Pancreas (tissue), 10 donors: ENCODE results near the gene COX19. TPM values are rescaled to one million over a fixed set of nuclear protein-coding genes. Genes with fewer than 3 reads are reported as not detected.
A peak's percentile ranks its signal among the peaks of the same experiment; 100 is the strongest.

Source experiments
- ATAC-seq, 4 donors: fragments of 200-7000 bp; cut with Tn5 transposase; one replicate each; pipeline versions ENCODE4 v1.8.0 to v1.9.1; 2020; ENCODE audit warnings: mild to moderate bottlenecking in 4 of 4, moderate library complexity in 4 of 4
- DNase-seq, 6 donors: peaks; one replicate each; pipeline ENCODE4 v3.0.0-alpha.2; 2020
- FAIRE-seq: peaks from 2 replicates; lab custom pipeline; 2012; peaks lifted over from hg19 to GRCh38; lab: Jason Lieb, UNC
- H3K27ac ChIP-seq, 4 donors: fragments of 200-600 bp; sonication (generic); 1 replicate in 3 of 4; 2 replicates in 1 of 4; pipeline versions ENCODE4 v1.5.0 to v1.8.0; 2020
- H3K27me3 ChIP-seq, 4 donors: fragments of 200-600 bp; one replicate each; pipeline ENCODE4 v1.8.0; 2021
- H3K36me3 ChIP-seq, 3 donors: fragments of 200-600 bp; sonication (generic) in 1 of 3; one replicate each; pipeline versions ENCODE4 v1.5.0 to v1.8.0; 2020 to 2021
- H3K4me1 ChIP-seq, 3 donors: fragments of 200-600 bp; one replicate each; pipeline ENCODE4 v1.8.0; 2021
- H3K4me3 ChIP-seq, 4 donors: fragments of 200-600 bp; sonication (generic) in 2 of 4; one replicate each; pipeline versions ENCODE4 v1.5.0 to v1.8.0; 2020 to 2021
- H3K9me3 ChIP-seq, 4 donors: fragments of 200-600 bp; one replicate each; pipeline ENCODE4 v1.8.0; 2021
- WGBS, 2 donors: extraction: QIAGEN DNeasy Blood & Tissue Kit; methylation state at CpG; one replicate each; pipeline ENCODE4 v1.1.7; 2013; 5-methylcytosine and 5-hydroxymethylcytosine counted together
- intact Hi-C, 3 donors: fragments of 100-400 bp; cut with DNase I; formaldehyde crosslinking; loops; one replicate each; pipeline versions ENCODE4 v1.11.1 to v1.14.2; 2022
- polyA plus RNA-seq, 2 donors: library from polyadenylated mRNA; stranded (reverse); fragments of 200-250 nt; gene quantifications; one replicate each; pipeline ENCODE4 v1.2.3, GENCODE V29; 2013
- total RNA-seq, 6 donors: library from RNA; stranded (reverse); fragmentation: NEBNext Ultra II Directional in 4 of 6; extraction: Animal tissue kit (Norgen Biotek cat#: 25700) in 4 of 6; gene quantifications; one replicate each; pipeline versions ENCODE4 v1.2.1 to v1.2.4, GENCODE V29; 2021 to 2023
- TF ChIP-seq, protein P1 (sequence below), 4 donors: fragments of 200-600 bp; sonication (generic) in 3 of 4; IDR thresholded peaks; one replicate each; pipeline versions ENCODE4 v1.5.0 to v1.8.0; 2021; ENCODE audit warnings: antibody characterized with exemption in 4 of 4
- donor health status: healthy with polysubstance abuse.
- donor health status: DM: no; HTN: no; CAD: no; lungs with moderate emphysema.
- donor health status: DM: no; HTN: no; CAD: no.
- donor health status: control.
- donor health status: control.
- donor health status: Bipolar disorder and iron deficiency.
- donor health status: DM: yes; HTN: yes; CAD: no.
- donor health status: DM: no; HTN: no; CAD: no.
- donor health status: DM: no; HTN: no; CAD: no.
- donor health status: DM: yes; HTN: yes; CAD: no.

COX19 gene
- total and polyA plus RNA-seq, 8 donors: 4.2 to 9.1 (median 6.4) TPM

DNA sequence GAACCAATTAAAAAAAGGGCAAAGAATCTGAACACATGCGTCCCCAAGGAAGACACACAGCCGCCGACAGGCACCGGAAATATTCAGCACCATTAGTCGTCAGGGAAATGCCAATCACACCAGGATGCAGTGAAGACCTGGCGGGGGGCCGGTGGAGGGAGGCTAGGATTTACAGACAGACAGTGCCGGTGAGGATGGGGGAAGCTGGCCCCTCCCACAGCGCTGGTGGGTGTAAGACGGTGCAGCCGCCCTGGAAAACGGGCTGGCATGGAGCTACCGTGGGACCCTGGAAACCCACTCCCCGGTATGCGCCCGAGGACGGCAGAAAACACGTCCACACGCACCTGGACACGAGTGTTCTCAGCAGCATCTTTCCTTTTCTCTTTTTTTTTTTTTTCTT, 16.1 kb downstream of the COX19 start:
- Histone ChIP-seq H3K27me3 (no peaks in the 10 kb centered on the region), H3K9me3 (no peaks in the 10 kb centered on the region), H3K4me3 (no peak overlapping the region), H3K4me1 (no peaks in the 10 kb centered on the region), H3K27ac (no peak overlapping the region), H3K36me3 (no peaks in the 10 kb centered on the region)
- no peak for ATAC-seq
- peak in 3 of 6 donors; percentile 25 to 44 (median 26) for DNase-seq
- no peak for FAIRE-seq
- WGBS, 2 donors: 75% methylated on average over 20 of the region's 20 CpGs
- TF ChIP-seq, protein P1, sequence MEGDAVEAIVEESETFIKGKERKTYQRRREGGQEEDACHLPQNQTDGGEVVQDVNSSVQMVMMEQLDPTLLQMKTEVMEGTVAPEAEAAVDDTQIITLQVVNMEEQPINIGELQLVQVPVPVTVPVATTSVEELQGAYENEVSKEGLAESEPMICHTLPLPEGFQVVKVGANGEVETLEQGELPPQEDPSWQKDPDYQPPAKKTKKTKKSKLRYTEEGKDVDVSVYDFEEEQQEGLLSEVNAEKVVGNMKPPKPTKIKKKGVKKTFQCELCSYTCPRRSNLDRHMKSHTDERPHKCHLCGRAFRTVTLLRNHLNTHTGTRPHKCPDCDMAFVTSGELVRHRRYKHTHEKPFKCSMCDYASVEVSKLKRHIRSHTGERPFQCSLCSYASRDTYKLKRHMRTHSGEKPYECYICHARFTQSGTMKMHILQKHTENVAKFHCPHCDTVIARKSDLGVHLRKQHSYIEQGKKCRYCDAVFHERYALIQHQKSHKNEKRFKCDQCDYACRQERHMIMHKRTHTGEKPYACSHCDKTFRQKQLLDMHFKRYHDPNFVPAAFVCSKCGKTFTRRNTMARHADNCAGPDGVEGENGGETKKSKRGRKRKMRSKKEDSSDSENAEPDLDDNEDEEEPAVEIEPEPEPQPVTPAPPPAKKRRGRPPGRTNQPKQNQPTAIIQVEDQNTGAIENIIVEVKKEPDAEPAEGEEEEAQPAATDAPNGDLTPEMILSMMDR (IDR thresholded peaks at IDR 0.05): no peak
- intact Hi-C loops: loop anchor here in 1 of 3 donors (10.0 kb wide), 1 partner anchor 54 kb away; no protein-coding TSS in a partner anchor

DNA sequence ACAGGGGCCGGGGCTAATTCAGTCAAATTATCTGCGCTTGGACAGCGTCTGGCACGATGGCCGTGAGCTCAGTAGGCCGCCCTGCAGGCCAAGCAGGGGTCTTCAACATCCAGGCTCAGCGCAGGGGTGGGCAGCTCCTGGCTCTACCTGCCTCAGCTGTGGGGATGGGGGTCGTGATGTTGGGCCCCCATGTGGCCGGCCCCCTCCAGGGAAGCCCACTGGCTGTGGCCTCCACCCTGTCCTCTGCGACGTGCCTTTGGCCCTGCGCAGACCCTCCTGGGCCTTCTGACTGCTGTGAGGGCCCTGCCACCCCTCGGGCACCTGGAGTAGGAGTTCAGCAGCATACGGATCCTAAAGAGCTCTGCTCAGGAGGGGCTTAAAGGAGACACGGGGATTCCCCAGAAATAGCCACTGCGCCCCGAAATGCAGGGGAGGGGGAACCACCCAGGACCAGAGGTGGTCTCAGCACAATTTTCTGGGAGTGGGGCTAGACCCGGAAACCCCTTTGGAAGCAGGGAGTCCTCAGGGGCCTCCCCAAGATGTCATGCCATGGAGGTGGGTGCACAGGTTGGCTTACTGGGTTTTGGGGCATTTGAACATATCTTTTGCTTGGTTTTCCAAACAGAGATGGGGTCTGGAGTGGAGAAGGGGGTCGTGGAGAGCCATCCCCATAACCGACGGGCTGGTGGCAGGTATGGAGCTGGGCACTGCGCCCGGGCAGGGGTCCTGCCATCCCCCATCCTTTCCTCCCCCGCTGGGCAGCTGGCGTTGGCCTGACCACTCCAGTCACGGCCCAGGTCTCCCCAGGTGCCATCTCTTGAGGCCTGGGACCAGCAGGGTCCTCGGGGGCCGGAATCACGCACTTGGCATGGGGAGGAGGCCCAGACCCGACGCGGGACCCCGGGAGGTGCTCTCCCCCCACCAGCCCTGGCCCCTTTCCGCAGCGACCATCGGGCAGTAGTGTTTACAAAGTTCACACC, 16.8 kb downstream of the COX19 start:
- Histone ChIP-seq H3K9me3 (no peaks in the 10 kb centered on the region), H3K36me3 (no peaks in the 10 kb centered on the region), H3K4me3 (no peak overlapping the region), H3K27ac (no peak overlapping the region), H3K4me1 (peaks cover 0 to 3% (median 0%) of the 10 kb centered on the region in 3 donors), H3K27me3 (no peaks in the 10 kb centered on the region)
- intact Hi-C loops: loop anchor here in 1 of 3 donors (10.0 kb wide), 1 partner anchor 54 kb away; no protein-coding TSS in a partner anchor
- TF ChIP-seq, protein P1 (IDR thresholded peaks at IDR 0.05): no peak
- peak in 3 of 6 donors; percentile 20 to 62 (median 54) for DNase-seq
- no peak for FAIRE-seq
- ATAC-seq: no peak
- WGBS, 2 donors: 71 to 82% methylated on average over 36 of the region's 36 CpGs

DNA sequence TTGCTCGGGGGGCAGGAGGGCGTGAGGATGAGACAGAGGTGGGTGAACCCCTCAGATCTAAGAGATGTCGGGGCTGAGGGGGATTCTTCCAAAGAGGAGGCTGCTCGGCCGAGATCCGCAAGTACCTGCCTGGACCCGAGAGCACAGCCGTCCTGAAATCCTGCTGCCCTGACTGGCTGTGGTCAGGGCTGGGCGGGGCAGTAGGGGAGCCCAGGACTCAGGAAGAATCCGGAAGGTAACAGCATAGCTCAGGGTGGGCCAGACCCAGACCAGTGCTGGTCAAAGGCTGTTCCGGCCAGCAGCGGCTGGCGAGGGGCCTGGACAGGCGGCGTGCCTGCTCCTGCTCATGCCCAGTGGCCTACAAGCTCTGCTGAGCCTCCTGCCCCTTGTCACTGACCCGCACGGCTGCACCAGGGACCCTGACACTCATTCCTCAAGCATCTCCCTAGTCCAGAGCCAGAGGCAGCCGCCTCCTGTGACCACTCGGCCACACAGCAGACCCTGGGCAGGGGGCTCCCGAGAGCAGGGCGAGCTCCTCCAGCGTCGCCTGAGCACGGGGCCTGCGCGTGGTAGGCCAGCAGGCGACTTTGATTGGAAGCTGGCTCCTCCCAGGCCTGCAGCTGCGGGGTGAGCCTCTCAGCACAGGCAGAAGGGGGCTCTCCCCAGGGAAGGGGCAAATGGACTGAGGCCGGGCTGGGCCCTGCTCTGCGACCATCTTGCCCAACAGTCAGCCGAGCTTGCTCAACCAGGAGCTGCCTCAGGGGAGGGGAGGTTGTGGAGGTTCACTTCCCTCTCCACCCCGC, 17.7 kb downstream of the COX19 start:
- intact Hi-C loops: loop anchor here in 1 of 3 donors (10.0 kb wide), 1 partner anchor 53 kb away; no protein-coding TSS in a partner anchor
- FAIRE-seq (no peak), DNase-seq (peak in 3 of 6 donors; percentile 18 to 66 (median 52)), ATAC-seq (peak in 2 of 4 donors; percentile 36 to 41)
- Histone ChIP-seq H3K27me3 (no peaks in the 10 kb centered on the region), H3K27ac (no peak overlapping the region), H3K4me1 (peaks cover 0 to 8% (median 0%) of the 10 kb centered on the region in 3 donors), H3K4me3 (no peak overlapping the region), H3K36me3 (no peaks in the 10 kb centered on the region), H3K9me3 (no peaks in the 10 kb centered on the region)
- TF ChIP-seq, protein P1 (IDR thresholded peaks at IDR 0.05): no peak
- 75 to 83% methylated on average over 32 of the region's 32 CpGs for WGBS, 2 donors

DNA sequence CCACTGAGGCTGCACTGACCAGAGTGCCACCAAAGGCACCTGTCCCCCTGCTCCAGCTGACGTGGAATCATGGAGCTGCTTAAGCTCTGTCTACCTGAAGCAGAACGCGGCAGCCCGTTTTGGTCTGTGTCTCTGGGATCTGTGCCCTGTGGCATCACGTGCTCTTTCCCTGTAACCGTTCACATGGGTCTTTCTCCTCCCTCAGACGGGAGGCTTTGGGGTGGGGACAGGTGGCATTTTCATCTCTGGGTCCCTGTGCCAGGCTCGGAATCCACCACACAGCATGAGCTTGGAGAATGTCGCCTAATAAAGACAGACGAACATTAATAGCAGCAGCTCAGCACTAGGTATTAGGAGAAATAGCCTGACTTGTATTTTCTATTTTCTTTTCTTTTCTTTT, 19.3 kb downstream of the COX19 start:
- Histone ChIP-seq H3K27me3 (no peaks in the 10 kb centered on the region), H3K9me3 (no peaks in the 10 kb centered on the region), H3K27ac (no peak overlapping the region), H3K36me3 (no peaks in the 10 kb centered on the region), H3K4me3 (no peak overlapping the region), H3K4me1 (peaks cover 0 to 8% (median 0%) of the 10 kb centered on the region in 3 donors)
- DNase-seq (peak in 3 of 6 donors; percentile 11 to 45 (median 28)), FAIRE-seq (no peak), ATAC-seq (no peak)
- WGBS, 2 donors: 71 to 85% methylated on average over 10 of the region's 10 CpGs
- intact Hi-C loops: loop anchor here in 1 of 3 donors (10.0 kb wide), 1 partner anchor 51 kb away; no protein-coding TSS in a partner anchor
- TF ChIP-seq, protein P1 (IDR thresholded peaks at IDR 0.05): no peak
